GM12878 (cell line): ENCODE measurements around the gene UBR2. TPM values are rescaled to one million over a fixed set of nuclear protein-coding genes. Genes with fewer than 3 reads are reported as not detected.

Experiments
- ATAC-seq: fragments of 200-7000 bp; cut with Tn5 transposase; 3 replicates; pipeline ENCODE4 v1.9.1; 2020; ENCODE audit warnings: mild to moderate bottlenecking, moderate library complexity
- BruUV-seq: library from RNA; stranded (reverse); fragments of 400-500 nt; replicated peaks from 2 replicates; lab custom pipeline; 2021; lab: Mats Ljungman, UMichigan
- CTCF ChIA-PET: fragments of 300-600 bp; sonication (Branson Sonifier 250); formaldehyde crosslinking; extraction: SDS; loops from one replicate; lab custom pipeline; 2021; ENCODE audit warnings: inconsistent platforms; lab: Yijun Ruan, JAX
- POLR2A ChIA-PET: fragments of 350-600 bp; formaldehyde crosslinking; extraction: SDS; loops from one replicate; lab custom pipeline; 2021; ENCODE audit warnings: inconsistent platforms; lab: Charles Lee
- RAD21 ChIA-PET: fragments of 300-600 bp; sonication (Branson Sonifier 250); formaldehyde crosslinking; loops from one replicate; lab custom pipeline; 2023; ENCODE audit warnings: antibody characterized with exemption; ENCODE audit not compliant: unreplicated experiment; lab: Charles Lee
- SMC1A ChIA-PET: fragments of 300-600 bp; sonication (Branson Sonifier 250); formaldehyde crosslinking; loops from one replicate; lab custom pipeline; 2023; ENCODE audit not compliant: unreplicated experiment, uncharacterized antibody; lab: Charles Lee
- DNase-seq: peaks from one replicate; pipeline ENCODE4 v3.0.0-alpha.2; 2011; ENCODE audit warnings: low read depth, low spot score
- FAIRE-seq: peaks from 3 replicates; lab custom pipeline; 2011; peaks lifted over from hg19 to GRCh38; lab: Jason Lieb, UNC
- H2AFZ ChIP-seq: 2 replicates; pipeline ENCODE4 v1.6.0; 2011; ENCODE audit warnings: low read depth, low read length, control low read depth; ENCODE audit not compliant: control insufficient read depth
- H3K27ac ChIP-seq: 2 replicates; pipeline ENCODE4 v1.5.1; 2011; ENCODE audit warnings: control low read depth; ENCODE audit not compliant: control insufficient read depth, insufficient read depth
- H3K27me3 ChIP-seq, 2 experiments: replicated peaks in 1 of 2; 2 replicates each; pipeline versions ENCODE4 v1.6.0 to v1.6.1; 2011; ENCODE audit warnings: low read length in 1 of 2; ENCODE audit not compliant: control insufficient read depth in 2 of 2, insufficient read depth in 2 of 2
- H3K36me3 ChIP-seq, 2 experiments: 2 replicates each; pipeline ENCODE4 v1.5.1; 2011; ENCODE audit warnings: low read length in 1 of 2; ENCODE audit not compliant: control insufficient read depth in 2 of 2, insufficient read depth in 2 of 2
- H3K4me1 ChIP-seq: 2 replicates; pipeline ENCODE4 v1.6.1; 2011; ENCODE audit warnings: mild to moderate bottlenecking, low read length, moderate library complexity, mixed read lengths; ENCODE audit not compliant: control insufficient read depth, insufficient read depth
- H3K4me2 ChIP-seq: 2 replicates; pipeline ENCODE4 v1.6.0; 2011; ENCODE audit warnings: control low read depth; ENCODE audit not compliant: control insufficient read depth, insufficient read depth
- H3K4me3 ChIP-seq: fragments of 200-600 bp; sonication (generic); 2 replicates; pipeline ENCODE4 v1.5.1; 2016
- H3K79me2 ChIP-seq: 2 replicates; pipeline ENCODE4 v1.6.0; 2011; ENCODE audit warnings: low read length; ENCODE audit not compliant: control insufficient read depth, insufficient read depth
- H3K9ac ChIP-seq: 2 replicates; pipeline ENCODE4 v1.8.0; 2011; ENCODE audit warnings: low read length, control low read depth, mixed read lengths; ENCODE audit not compliant: control insufficient read depth, insufficient read depth
- H3K9me3 ChIP-seq: replicated peaks from 3 replicates; pipeline ENCODE4 v1.5.1; 2011; ENCODE audit warnings: mild to moderate bottlenecking, low read length; ENCODE audit not compliant: control insufficient read depth, insufficient read depth
- H4K20me1 ChIP-seq: 2 replicates; pipeline ENCODE4 v1.6.0; 2011; ENCODE audit not compliant: control insufficient read depth, insufficient read depth
- BRCA1 ChIP-seq: IDR thresholded peaks from 2 replicates; pipeline ENCODE4 v1.6.1; 2011; ENCODE audit warnings: low read depth, low read length, improper control_type of control experiment
- CBFB ChIP-seq: IDR thresholded peaks from 2 replicates; pipeline ENCODE4 v1.6.1; 2016; ENCODE audit warnings: antibody characterized with exemption, low read depth
- DPF2 ChIP-seq: fragments of 450-650 bp; IDR thresholded peaks from 2 replicates; pipeline ENCODE4 v1.6.1; 2017; ENCODE audit warnings: mild to moderate bottlenecking
- EED ChIP-seq: sonication (generic); IDR thresholded peaks from 2 replicates; pipeline ENCODE4 v1.6.1; 2016; ENCODE audit warnings: antibody characterized with exemption, low read depth
- EP300 ChIP-seq, 2 experiments: fragments of 150-350 bp in 1 of 2; IDR thresholded peaks; 2 replicates each; pipeline ENCODE4 v1.6.1; 2011 to 2012; ENCODE audit warnings: low read depth in 2 of 2, low read length in 2 of 2, borderline replicate concordance in 1 of 2, improper control_type of control experiment in 1 of 2, inconsistent platforms in 1 of 2; ENCODE audit not compliant: control insufficient read depth in 1 of 2
- FOXM1 ChIP-seq: IDR thresholded peaks from 2 replicates; pipeline ENCODE4 v1.6.1; 2012; ENCODE audit warnings: low read depth, mild to moderate bottlenecking, inconsistent platforms, low read length, moderate library complexity
- IKZF1 ChIP-seq: fragments of 450-650 bp; conservative IDR thresholded peaks from 2 replicates; pipeline ENCODE4 v1.6.1; 2017; ENCODE audit warnings: antibody characterized with exemption, mild to moderate bottlenecking
- IKZF2 ChIP-seq, 2 experiments: fragments of 450-650 bp; IDR thresholded peaks; 2 replicates each; pipeline ENCODE4 v1.6.1; 2017; ENCODE audit warnings: mild to moderate bottlenecking in 2 of 2, moderate library complexity in 2 of 2
- IRF4 ChIP-seq: IDR thresholded peaks from 2 replicates; pipeline ENCODE4 v1.6.1; 2011; ENCODE audit warnings: low read depth, low read length
- NBN ChIP-seq: fragments of 450-650 bp; IDR thresholded peaks from 2 replicates; pipeline ENCODE4 v1.6.1; 2016
- NFIC ChIP-seq: IDR thresholded peaks from 2 replicates; pipeline ENCODE4 v1.6.1; 2012; ENCODE audit warnings: low read depth, mild to moderate bottlenecking, inconsistent platforms, low read length, moderate library complexity
- PAX5 ChIP-seq: IDR thresholded peaks from 2 replicates; pipeline ENCODE4 v1.6.1; 2011; ENCODE audit warnings: low read depth, low read length, borderline replicate concordance
- PML ChIP-seq: IDR thresholded peaks from 2 replicates; pipeline ENCODE4 v1.6.1; 2012; ENCODE audit warnings: low read length, inconsistent platforms
- SRF ChIP-seq, 2 experiments: IDR thresholded peaks; 2 replicates each; pipeline ENCODE4 v1.6.1; 2011; ENCODE audit warnings: low read depth in 2 of 2, low read length in 2 of 2, mild to moderate bottlenecking in 1 of 2, moderate library complexity in 1 of 2
- WGBS: methylation state at CpG from one replicate; pipeline ENCODE4 v1.1.6; 2016; ENCODE audit warnings: low lambda C conversion rate; ENCODE audit not compliant: insufficient replicate concordance, insufficient coverage; ENCODE audit errors: missing lambda C conversion rate; 5-methylcytosine and 5-hydroxymethylcytosine counted together
- in situ Hi-C: fragments of 300-500 bp; cut with MboI; formaldehyde crosslinking; loops from 9 replicates; pipeline ENCODE4 v1.14.3; 2018; ENCODE audit warnings: mixed read lengths
- intact Hi-C: fragments of 100-400 bp; cut with micrococcal nuclease; formaldehyde crosslinking; loops from one replicate; pipeline ENCODE4 v1.14.2; 2022; ENCODE audit not compliant: unreplicated experiment
- polyA plus RNA-seq, 11 experiments: library from polyadenylated mRNA; depleted of rRNA in 4 of 11; unstranded in 6 of 11; stranded (reverse) in 5 of 11; fragments of >200 nt; fragmentation: Nextera tagmentation in 4 of 11; fragmentation: Illumina TruSeq in 1 of 11; extraction: Ambion mirVana in 4 of 11; extraction: Trizol in 1 of 11; gene quantifications; 1 replicate in 1 of 11; 2 replicates in 10 of 11; pipeline versions ENCODE4 v1.2.1 to v1.2.3, GENCODE V29; 2011 to 2016; ENCODE audit warnings: inconsistent platforms in 2 of 11, missing spikeins in 2 of 11, low read depth in 1 of 11
- total RNA-seq, 4 experiments: library from RNA; depleted of rRNA in 3 of 4; stranded (reverse); fragments of >200 nt in 3 of 4; fragmentation: Illumina TruSeq in 1 of 4; extraction: Trizol in 1 of 4; gene quantifications; 2 replicates each; pipeline versions ENCODE4 v1.2.1 to v1.2.3, GENCODE V29; 2013 to 2021
- TF ChIP-seq, protein P1 (sequence below): fragments of 450-650 bp; IDR thresholded peaks from 2 replicates; pipeline ENCODE4 v1.6.1; 2016; ENCODE audit warnings: mild to moderate bottlenecking
- TF ChIP-seq, protein P2 (sequence below): fragments of 450-650 bp; formaldehyde crosslinking; IDR thresholded peaks from 2 replicates; pipeline ENCODE4 v1.5.0; 2022; ENCODE audit warnings: mild to moderate bottlenecking, missing genetic modification characterization
- TF ChIP-seq, protein P3 (sequence below): fragments of 450-650 bp; IDR thresholded peaks from 2 replicates; pipeline ENCODE4 v1.6.1; 2018; ENCODE audit warnings: borderline replicate concordance, mild to moderate bottlenecking; ENCODE audit not compliant: partially characterized antibody

Gene UBR2
- total and polyA plus RNA-seq, 10 of the 15 experiments (the other 5 are each of a cell fraction or from before 2014, with no cell fraction given), result 2.3 to 18.4 (median 9.6) TPM

DNA sequence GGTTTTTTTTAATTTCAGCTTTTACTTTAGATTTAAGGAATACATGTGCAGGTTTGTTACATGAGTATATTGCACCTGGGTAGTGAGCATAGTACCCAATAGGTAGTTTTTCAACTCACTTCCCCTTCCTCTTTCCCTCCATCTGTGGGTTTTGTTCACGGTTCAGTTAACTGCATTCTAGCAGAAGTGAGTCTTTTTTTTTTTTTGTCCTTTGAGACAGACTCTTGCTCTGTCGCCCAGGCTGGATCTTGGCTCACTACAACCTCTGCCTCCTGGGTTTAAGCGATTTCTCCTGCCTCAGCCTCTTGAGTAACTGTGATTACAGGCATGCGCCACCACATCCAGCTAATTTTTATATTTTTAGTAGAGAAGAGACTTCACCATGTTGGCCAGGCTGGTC is 8.7 kb downstream of the UBR2 start:
- Histone ChIP-seq H3K9ac (peak overlapping the region; percentile 42; the same call in 1 of the 2 replicates), H3K27me3 (no peaks in the 10 kb centered on the region), H3K4me2 (peak overlapping the region; percentile 45), H3K36me3 (peaks cover 2 to 4% of the 10 kb centered on the region in 2 experiments; a peak in 3 of 4 replicates), H4K20me1 (no peaks in the 10 kb centered on the region), H3K9me3 (no peaks in the 10 kb centered on the region), H2AFZ (no peak overlapping the region), H3K27ac (peak overlapping the region; percentile 64), H3K79me2 (peaks cover 42% of the 10 kb centered on the region), H3K4me1 (peaks cover 8% of the 10 kb centered on the region; the same call in 1 of the 2 replicates), H3K4me3 (peak overlapping the region; percentile 34; the same call in 1 of the 2 replicates)
- SMC1A ChIA-PET, result interaction anchor here (0.7 to 2.6 kb wide), 20 partner anchors 9 to 329 kb away, joined by 3 to 14 read pairs (median 4); partner anchors contain the start of genes RPL7L1 and UBR2
- ATAC-seq, result peak; percentile 95
- RAD21 ChIA-PET, result interaction anchor here (0.7 to 2.0 kb wide), 9 partner anchors 9 to 357 kb away, joined by 3 to 11 read pairs (median 4); partner anchors contain the start of genes CNPY3, RPL7L1 and UBR2
- peak; percentile 93 for FAIRE-seq
- no TSS peak for BruUV-seq
- POLR2A ChIA-PET, result interaction anchor here (0.6 to 1.3 kb wide), 7 partner anchors 8 to 1500 kb away, joined by 3 to 10 read pairs (median 4); partner anchors contain the start of genes BICRAL, NFYA and UBR2
- in situ Hi-C loops (no loop called here), intact Hi-C loops (no loop called here)
- CTCF ChIA-PET, result interaction anchor here (0.6 to 2.4 kb wide), 9 partner anchors 8 to 402 kb away, joined by 3 to 9 read pairs (median 3); partner anchors contain the start of gene UBR2
- 0% methylated on average over 4 of the region's 4 CpGs for WGBS
- DNase-seq, result peak; percentile 87
- TF ChIP-seq, protein P1, sequence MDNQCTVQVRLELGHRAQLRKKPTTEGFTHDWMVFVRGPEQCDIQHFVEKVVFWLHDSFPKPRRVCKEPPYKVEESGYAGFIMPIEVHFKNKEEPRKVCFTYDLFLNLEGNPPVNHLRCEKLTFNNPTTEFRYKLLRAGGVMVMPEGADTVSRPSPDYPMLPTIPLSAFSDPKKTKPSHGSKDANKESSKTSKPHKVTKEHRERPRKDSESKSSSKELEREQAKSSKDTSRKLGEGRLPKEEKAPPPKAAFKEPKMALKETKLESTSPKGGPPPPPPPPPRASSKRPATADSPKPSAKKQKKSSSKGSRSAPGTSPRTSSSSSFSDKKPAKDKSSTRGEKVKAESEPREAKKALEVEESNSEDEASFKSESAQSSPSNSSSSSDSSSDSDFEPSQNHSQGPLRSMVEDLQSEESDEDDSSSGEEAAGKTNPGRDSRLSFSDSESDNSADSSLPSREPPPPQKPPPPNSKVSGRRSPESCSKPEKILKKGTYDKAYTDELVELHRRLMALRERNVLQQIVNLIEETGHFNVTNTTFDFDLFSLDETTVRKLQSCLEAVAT, result peak; percentile 74; the same call in 1 of the 2 replicates
- TF ChIP-seq SRF (IDR thresholded peaks at IDR 0.05; ENCODE audit: low read depth in 2 of 2, low read length in 2 of 2), result no peak
- TF ChIP-seq DPF2, result 0 out of 2 replicates have a peak, but pooled peaks have one; percentile 62
- TF ChIP-seq NFIC, result peak; percentile 80; the same call in 1 of the 2 replicates
- TF ChIP-seq NBN, result peak; percentile 88
- TF ChIP-seq EED, result peak; percentile 38; the same call in 1 of the 2 replicates
- no peak for TF ChIP-seq BRCA1
- TF ChIP-seq PML, result 0 out of 2 replicates have a peak, but pooled peaks have one; percentile 24
- peak; percentile 64 to 65; a peak in 3 of 4 replicates for TF ChIP-seq IKZF2 (IDR thresholded peaks at IDR 0.05)
- peak; percentile 96 for TF ChIP-seq PAX5
- peak; percentile 42; the same call in 1 of the 2 replicates for TF ChIP-seq IKZF1
- peak; percentile 66; the same call in 1 of the 2 replicates for TF ChIP-seq CBFB
- TF ChIP-seq, protein P2, sequence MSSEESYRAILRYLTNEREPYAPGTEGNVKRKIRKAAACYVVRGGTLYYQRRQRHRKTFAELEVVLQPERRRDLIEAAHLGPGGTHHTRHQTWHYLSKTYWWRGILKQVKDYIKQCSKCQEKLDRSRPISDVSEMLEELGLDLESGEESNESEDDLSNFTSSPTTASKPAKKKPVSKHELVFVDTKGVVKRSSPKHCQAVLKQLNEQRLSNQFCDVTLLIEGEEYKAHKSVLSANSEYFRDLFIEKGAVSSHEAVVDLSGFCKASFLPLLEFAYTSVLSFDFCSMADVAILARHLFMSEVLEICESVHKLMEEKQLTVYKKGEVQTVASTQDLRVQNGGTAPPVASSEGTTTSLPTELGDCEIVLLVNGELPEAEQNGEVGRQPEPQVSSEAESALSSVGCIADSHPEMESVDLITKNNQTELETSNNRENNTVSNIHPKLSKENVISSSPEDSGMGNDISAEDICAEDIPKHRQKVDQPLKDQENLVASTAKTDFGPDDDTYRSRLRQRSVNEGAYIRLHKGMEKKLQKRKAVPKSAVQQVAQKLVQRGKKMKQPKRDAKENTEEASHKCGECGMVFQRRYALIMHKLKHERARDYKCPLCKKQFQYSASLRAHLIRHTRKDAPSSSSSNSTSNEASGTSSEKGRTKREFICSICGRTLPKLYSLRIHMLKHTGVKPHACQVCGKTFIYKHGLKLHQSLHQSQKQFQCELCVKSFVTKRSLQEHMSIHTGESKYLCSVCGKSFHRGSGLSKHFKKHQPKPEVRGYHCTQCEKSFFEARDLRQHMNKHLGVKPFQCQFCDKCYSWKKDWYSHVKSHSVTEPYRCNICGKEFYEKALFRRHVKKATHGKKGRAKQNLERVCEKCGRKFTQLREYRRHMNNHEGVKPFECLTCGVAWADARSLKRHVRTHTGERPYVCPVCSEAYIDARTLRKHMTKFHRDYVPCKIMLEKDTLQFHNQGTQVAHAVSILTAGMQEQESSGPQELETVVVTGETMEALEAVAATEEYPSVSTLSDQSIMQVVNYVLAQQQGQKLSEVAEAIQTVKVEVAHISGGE (CRISPR knock-in tag), result no peak
- peak; percentile 16; the same call in 1 of the 2 replicates for TF ChIP-seq FOXM1
- TF ChIP-seq, protein P3, sequence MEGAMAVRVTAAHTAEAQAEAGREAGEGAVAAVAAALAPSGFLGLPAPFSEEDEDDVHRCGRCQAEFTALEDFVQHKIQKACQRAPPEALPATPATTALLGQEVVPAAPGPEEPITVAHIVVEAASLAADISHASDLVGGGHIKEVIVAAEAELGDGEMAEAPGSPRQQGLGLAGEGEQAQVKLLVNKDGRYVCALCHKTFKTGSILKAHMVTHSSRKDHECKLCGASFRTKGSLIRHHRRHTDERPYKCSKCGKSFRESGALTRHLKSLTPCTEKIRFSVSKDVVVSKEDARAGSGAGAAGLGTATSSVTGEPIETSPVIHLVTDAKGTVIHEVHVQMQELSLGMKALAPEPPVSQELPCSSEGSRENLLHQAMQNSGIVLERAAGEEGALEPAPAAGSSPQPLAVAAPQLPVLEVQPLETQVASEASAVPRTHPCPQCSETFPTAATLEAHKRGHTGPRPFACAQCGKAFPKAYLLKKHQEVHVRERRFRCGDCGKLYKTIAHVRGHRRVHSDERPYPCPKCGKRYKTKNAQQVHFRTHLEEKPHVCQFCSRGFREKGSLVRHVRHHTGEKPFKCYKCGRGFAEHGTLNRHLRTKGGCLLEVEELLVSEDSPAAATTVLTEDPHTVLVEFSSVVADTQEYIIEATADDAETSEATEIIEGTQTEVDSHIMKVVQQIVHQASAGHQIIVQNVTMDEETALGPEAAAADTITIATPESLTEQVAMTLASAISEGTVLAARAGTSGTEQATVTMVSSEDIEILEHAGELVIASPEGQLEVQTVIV, result no peak
- peak in 1 of 2 experiments; percentile 68; a peak in 2 of 4 replicates for TF ChIP-seq EP300 (IDR thresholded peaks at IDR 0.05; ENCODE audit: borderline replicate concordance in 1 of 2, control insufficient read depth in 1 of 2, low read depth in 2 of 2, low read length in 2 of 2)
- peak; percentile 73 for TF ChIP-seq IRF4
